HepG2 (cell line): ENCODE results near the gene FUBP3. TPM values are rescaled to one million over a fixed set of nuclear protein-coding genes. Genes with fewer than 3 reads are reported as not detected.
A peak's percentile ranks its signal among the peaks of the same experiment; 100 is the strongest.

Experiments
- CEBPB ChIP-seq: IDR thresholded peaks from 2 replicates; pipeline ENCODE4 v1.6.1; 2011; ENCODE audit warnings: low read depth, low read length, improper control_type of control experiment, borderline replicate concordance
- MAZ ChIP-seq, 2 experiments: sonication (generic) in 1 of 2; formaldehyde crosslinking in 1 of 2; IDR thresholded peaks; 2 replicates each; pipeline versions ENCODE4 v1.5.0 to v1.6.1; 2012 to 2020; ENCODE audit warnings: low read depth in 2 of 2, mild to moderate bottlenecking in 2 of 2, borderline replicate concordance in 1 of 2, improper control_type of control experiment in 1 of 2, low read length in 1 of 2, missing genetic modification reagents in 1 of 2, moderate library complexity in 1 of 2
- MTA1 ChIP-seq: sonication (generic); formaldehyde crosslinking; IDR thresholded peaks from 2 replicates; pipeline ENCODE4 v1.4.0; 2020; ENCODE audit warnings: missing genetic modification reagents, mild to moderate bottlenecking, borderline replicate concordance
- RXRA ChIP-seq: sonication (generic); formaldehyde crosslinking; IDR thresholded peaks from 2 replicates; pipeline ENCODE4 v1.5.1; 2020; ENCODE audit warnings: missing genetic modification reagents
- SAP130 ChIP-seq: IDR thresholded peaks from 2 replicates; pipeline ENCODE4 v1.6.1; 2016; ENCODE audit warnings: low read depth
- ZFX ChIP-seq: sonication (generic); formaldehyde crosslinking; IDR thresholded peaks from 2 replicates; pipeline ENCODE4 v1.4.0; 2020; ENCODE audit warnings: mild to moderate bottlenecking, low read depth, missing genetic modification reagents, moderate library complexity
- ZMYM3 ChIP-seq: sonication (generic); formaldehyde crosslinking; IDR thresholded peaks from 2 replicates; pipeline ENCODE4 v1.5.1; 2020; ENCODE audit warnings: mild to moderate bottlenecking, missing genetic modification reagents
- ZNF20 ChIP-seq: sonication (generic); formaldehyde crosslinking; IDR thresholded peaks from 2 replicates; pipeline ENCODE4 v1.4.0; 2020; ENCODE audit warnings: mild to moderate bottlenecking, moderate library complexity, missing genetic modification reagents
- ZNF232 ChIP-seq: sonication (generic); formaldehyde crosslinking; IDR thresholded peaks from 2 replicates; pipeline ENCODE4 v1.4.0; 2020; ENCODE audit warnings: missing genetic modification reagents, borderline replicate concordance
- ZNF235 ChIP-seq: sonication (generic); formaldehyde crosslinking; IDR thresholded peaks from 2 replicates; pipeline ENCODE4 v1.8.1; 2023; ENCODE audit warnings: mild to moderate bottlenecking, missing genetic modification reagents, borderline replicate concordance
- ZSCAN25 ChIP-seq: sonication (generic); formaldehyde crosslinking; IDR thresholded peaks from 2 replicates; pipeline ENCODE4 v1.8.0; 2022; ENCODE audit warnings: mild to moderate bottlenecking, missing genetic modification reagents
- polyA plus RNA-seq, 8 experiments: library from polyadenylated mRNA; depleted of rRNA in 3 of 8; stranded (reverse) in 7 of 8; unstranded in 1 of 8; fragments of >200 nt; fragmentation: Illumina TruSeq in 4 of 8; extraction: Trizol in 4 of 8; gene quantifications; 2 replicates each; pipeline versions ENCODE4 v1.2.1 to v1.2.3, GENCODE V29; 2011 to 2016; ENCODE audit warnings: low read depth in 4 of 8, missing spikeins in 1 of 8, mixed read lengths in 1 of 8; ENCODE audit not compliant: insufficient read depth in 1 of 8
- total RNA-seq, 5 experiments: library from RNA; depleted of rRNA; stranded (reverse); fragments of >200 nt; fragmentation: Illumina TruSeq; extraction: Trizol; gene quantifications; 2 replicates each; pipeline ENCODE4 v1.2.3, GENCODE V29; 2016; ENCODE audit warnings: low read depth in 1 of 5
- TF ChIP-seq, protein P1 (sequence below): IDR thresholded peaks from 2 replicates; pipeline ENCODE4 v1.6.1; 2016; ENCODE audit warnings: mild to moderate bottlenecking
- TF ChIP-seq, protein P2 (sequence below): sonication (generic); formaldehyde crosslinking; IDR thresholded peaks from 2 replicates; pipeline ENCODE4 v1.8.0; 2022; ENCODE audit warnings: missing genetic modification reagents, mild to moderate bottlenecking, borderline replicate concordance
- TF ChIP-seq, protein P3 (sequence below): sonication (generic); formaldehyde crosslinking; IDR thresholded peaks from 2 replicates; pipeline ENCODE4 v1.4.0; 2020; ENCODE audit warnings: missing genetic modification reagents
- TF ChIP-seq, protein P4 (sequence below): sonication (generic); formaldehyde crosslinking; IDR thresholded peaks from 2 replicates; pipeline ENCODE4 v1.5.1; 2020; ENCODE audit warnings: mild to moderate bottlenecking, missing genetic modification reagents, moderate library complexity

Gene FUBP3
- total and polyA plus RNA-seq, 2 of the 13 experiments (the other 11 are each of a cell fraction or from before 2014, with no cell fraction given) = 28.7 to 40.0 TPM

DNA sequence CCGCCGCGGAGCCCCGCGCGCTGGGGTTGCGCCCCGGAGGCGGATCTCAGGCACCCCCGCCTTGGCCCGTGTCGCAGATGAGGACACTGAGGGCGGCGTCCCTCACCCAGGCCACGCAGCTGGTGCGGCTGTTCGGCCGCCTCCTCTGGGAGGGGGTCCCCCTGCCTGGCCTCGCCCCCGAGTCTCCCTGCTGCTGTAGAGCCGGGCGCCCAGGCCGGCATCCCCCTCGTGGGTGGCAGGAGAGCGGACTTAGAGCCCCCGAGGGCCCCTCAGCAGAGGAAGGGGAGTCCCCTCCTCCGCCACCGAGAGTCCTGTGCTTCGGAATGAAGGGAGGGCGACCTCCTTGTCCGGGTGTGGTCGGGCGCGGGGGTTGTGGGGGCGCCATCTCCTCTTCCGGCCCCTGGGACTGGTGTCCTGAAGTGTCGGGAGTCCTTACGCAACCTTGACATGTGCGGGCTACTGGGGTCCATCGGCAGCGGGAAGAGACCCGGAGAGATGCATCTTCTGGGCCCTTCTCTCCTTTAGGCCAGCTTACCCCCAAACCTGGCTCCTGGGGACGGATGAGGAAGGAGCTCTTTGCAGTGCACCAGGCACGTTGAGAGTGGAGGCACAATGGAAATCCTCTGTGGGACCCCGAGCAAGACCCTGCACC lies 102.5 kb downstream of the FUBP3 start (continued):
- TF ChIP-seq ZFX (CRISPR knock-in tag) (peak; percentile 35), ZMYM3 (CRISPR knock-in tag) (0 out of 2 replicates have a peak, but pooled peaks have one; percentile 3), MTA1 (peak; percentile 26; the same call in 1 of the 2 replicates), RXRA (CRISPR knock-in tag) (peak; percentile 44; the same call in 1 of the 2 replicates), ZSCAN25 (CRISPR knock-in tag) (0 out of 2 replicates have a peak, but pooled peaks have one; percentile 37), ZNF20 (CRISPR knock-in tag) (no peak), MAZ (IDR thresholded peaks at IDR 0.05; ENCODE audit: borderline replicate concordance, low read depth, low read length) (no peak), MAZ (CRISPR knock-in tag; IDR thresholded peaks at IDR 0.05; ENCODE audit: low read depth) (peak; percentile 21; the same call in 1 of the 2 replicates), ZNF235 (CRISPR knock-in tag) (no peak), ZNF232 (CRISPR knock-in tag) (peak; percentile 10; the same call in 1 of the 2 replicates), SAP130 (CRISPR knock-in tag) (0 out of 2 replicates have a peak, but pooled peaks have one; percentile 12), CEBPB (peak; percentile 8; the same call in 1 of the 2 replicates)
- TF ChIP-seq, protein P1, sequence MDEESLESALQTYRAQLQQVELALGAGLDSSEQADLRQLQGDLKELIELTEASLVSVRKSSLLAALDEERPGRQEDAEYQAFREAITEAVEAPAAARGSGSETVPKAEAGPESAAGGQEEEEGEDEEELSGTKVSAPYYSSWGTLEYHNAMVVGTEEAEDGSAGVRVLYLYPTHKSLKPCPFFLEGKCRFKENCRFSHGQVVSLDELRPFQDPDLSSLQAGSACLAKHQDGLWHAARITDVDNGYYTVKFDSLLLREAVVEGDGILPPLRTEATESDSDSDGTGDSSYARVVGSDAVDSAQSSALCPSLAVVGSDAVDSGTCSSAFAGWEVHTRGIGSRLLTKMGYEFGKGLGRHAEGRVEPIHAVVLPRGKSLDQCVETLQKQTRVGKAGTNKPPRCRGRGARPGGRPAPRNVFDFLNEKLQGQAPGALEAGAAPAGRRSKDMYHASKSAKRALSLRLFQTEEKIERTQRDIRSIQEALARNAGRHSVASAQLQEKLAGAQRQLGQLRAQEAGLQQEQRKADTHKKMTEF (CRISPR knock-in tag) = no peak
- TF ChIP-seq, protein P2, sequence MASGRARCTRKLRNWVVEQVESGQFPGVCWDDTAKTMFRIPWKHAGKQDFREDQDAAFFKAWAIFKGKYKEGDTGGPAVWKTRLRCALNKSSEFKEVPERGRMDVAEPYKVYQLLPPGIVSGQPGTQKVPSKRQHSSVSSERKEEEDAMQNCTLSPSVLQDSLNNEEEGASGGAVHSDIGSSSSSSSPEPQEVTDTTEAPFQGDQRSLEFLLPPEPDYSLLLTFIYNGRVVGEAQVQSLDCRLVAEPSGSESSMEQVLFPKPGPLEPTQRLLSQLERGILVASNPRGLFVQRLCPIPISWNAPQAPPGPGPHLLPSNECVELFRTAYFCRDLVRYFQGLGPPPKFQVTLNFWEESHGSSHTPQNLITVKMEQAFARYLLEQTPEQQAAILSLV (CRISPR knock-in tag) = peak; percentile 73; the same call in 1 of the 2 replicates
- TF ChIP-seq, protein P3, sequence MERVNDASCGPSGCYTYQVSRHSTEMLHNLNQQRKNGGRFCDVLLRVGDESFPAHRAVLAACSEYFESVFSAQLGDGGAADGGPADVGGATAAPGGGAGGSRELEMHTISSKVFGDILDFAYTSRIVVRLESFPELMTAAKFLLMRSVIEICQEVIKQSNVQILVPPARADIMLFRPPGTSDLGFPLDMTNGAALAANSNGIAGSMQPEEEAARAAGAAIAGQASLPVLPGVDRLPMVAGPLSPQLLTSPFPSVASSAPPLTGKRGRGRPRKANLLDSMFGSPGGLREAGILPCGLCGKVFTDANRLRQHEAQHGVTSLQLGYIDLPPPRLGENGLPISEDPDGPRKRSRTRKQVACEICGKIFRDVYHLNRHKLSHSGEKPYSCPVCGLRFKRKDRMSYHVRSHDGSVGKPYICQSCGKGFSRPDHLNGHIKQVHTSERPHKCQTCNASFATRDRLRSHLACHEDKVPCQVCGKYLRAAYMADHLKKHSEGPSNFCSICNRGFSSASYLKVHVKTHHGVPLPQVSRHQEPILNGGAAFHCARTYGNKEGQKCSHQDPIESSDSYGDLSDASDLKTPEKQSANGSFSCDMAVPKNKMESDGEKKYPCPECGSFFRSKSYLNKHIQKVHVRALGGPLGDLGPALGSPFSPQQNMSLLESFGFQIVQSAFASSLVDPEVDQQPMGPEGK = peak; percentile 64; the same call in 1 of the 2 replicates
- TF ChIP-seq, protein P4, sequence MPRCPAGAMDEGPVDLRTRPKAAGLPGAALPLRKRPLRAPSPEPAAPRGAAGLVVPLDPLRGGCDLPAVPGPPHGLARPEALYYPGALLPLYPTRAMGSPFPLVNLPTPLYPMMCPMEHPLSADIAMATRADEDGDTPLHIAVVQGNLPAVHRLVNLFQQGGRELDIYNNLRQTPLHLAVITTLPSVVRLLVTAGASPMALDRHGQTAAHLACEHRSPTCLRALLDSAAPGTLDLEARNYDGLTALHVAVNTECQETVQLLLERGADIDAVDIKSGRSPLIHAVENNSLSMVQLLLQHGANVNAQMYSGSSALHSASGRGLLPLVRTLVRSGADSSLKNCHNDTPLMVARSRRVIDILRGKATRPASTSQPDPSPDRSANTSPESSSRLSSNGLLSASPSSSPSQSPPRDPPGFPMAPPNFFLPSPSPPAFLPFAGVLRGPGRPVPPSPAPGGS = peak; percentile 30; the same call in 1 of the 2 replicates
